AG04450 (cell line): ENCODE measurements around the gene DNASE2. TPM values are rescaled to one million over a fixed set of nuclear protein-coding genes. Genes with fewer than 3 reads are reported as not detected.

Experiments used
- CTCF ChIA-PET: fragments of 300-600, 350-600 bp; formaldehyde crosslinking; extraction: SDS; loops from one replicate; lab custom pipeline; 2022; ENCODE audit warnings: antibody characterized with exemption, inconsistent platforms; lab: Charles Lee
- POLR2A ChIA-PET: fragments of 350-600 bp; formaldehyde crosslinking; extraction: SDS; loops from one replicate; lab custom pipeline; 2021; ENCODE audit warnings: antibody characterized with exemption, inconsistent platforms; lab: Yijun Ruan, JAX
- DNase-seq: peaks from one replicate; pipeline ENCODE4 v3.0.0-alpha.2; 2011; ENCODE audit warnings: low read depth, low spot score
- H3K27ac ChIP-seq: one replicate; pipeline ENCODE4 v1.5.1; 2012; ENCODE audit warnings: low read depth, low read length, control low read depth
- H3K27me3 ChIP-seq: one replicate; pipeline ENCODE4 v1.6.0; 2012; ENCODE audit warnings: low read length; ENCODE audit not compliant: control insufficient read depth, insufficient read depth
- H3K4me3 ChIP-seq: 2 replicates; pipeline ENCODE4 v1.5.1; 2011; ENCODE audit warnings: mild to moderate bottlenecking, low read depth, low read length, control low read depth
- H3K9me3 ChIP-seq: 2 replicates; pipeline ENCODE4 v1.5.1; 2012; ENCODE audit warnings: low read length; ENCODE audit not compliant: control insufficient read depth, insufficient read depth
- polyA plus RNA-seq: library from polyadenylated mRNA; depleted of rRNA; stranded (reverse); fragments of >200 nt; gene quantifications from 2 replicates; pipeline ENCODE4 v1.2.3, GENCODE V29; 2011
- TF ChIP-seq, protein P1 (sequence below): IDR thresholded peaks from 2 replicates; pipeline ENCODE4 v1.5.1; 2011; ENCODE audit warnings: low read depth, low read length, control low read depth, inconsistent platforms

Gene DNASE2
- polyA plus RNA-seq, 1 experiment: 28.9 TPM

DNA sequence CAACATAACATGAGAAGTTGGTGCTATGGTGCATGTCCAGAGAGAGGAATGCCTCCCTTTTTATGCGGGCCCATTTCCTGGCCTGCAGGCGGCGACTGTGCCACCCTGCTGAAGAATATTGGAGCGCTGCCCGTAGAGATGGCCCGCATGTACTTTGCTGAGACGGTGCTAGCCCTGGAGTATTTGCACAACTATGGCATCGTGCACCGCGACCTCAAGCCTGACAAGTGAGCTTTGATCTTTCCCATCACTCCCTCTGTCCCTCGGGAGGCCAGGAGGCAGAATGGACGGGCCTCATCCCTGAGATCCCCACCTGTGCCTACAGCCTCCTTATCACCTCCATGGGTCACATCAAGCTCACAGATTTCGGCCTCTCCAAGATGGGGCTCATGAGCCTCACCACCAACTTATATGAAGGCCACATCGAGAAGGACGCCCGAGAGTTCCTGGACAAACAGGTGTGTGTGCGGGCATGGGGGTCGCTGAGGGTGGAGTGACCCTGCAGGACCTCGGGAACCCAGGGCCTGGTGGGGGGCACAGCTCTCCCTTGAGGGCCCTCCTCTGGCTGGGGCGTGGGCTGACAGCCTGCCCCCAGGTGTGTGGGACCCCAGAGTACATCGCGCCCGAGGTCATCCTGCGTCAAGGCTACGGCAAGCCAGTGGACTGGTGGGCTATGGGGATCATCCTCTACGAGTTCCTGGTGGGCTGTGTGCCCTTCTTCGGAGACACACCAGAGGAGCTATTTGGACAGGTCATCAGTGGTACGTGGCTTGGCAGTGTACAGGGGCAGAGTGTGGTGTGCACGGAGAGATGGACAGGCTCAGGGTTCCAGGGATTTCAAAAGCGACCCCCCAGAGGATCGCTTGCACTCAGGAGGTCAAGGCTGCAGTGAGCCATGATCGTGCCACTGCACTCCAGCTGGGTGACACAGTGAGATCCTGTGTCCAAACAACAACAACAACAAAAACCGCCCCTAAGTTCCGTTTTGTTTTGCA is 16.2 kb downstream of the DNASE2 start:
- peaks cover 4% of the 10 kb centered on the region for H3K27me3 ChIP-seq
- H3K27ac ChIP-seq: no peak overlapping the region
- POLR2A ChIA-PET: interaction anchor here (1.1 kb wide), 1 partner anchor 73 kb away, joined by 3 read pairs; no protein-coding TSS in a partner anchor
- CTCF ChIA-PET: interaction anchor here (1.2 kb wide), 1 partner anchor 108 kb away, joined by 4 read pairs; no protein-coding TSS in a partner anchor
- DNase-seq: no peak
- TF ChIP-seq, protein P1, sequence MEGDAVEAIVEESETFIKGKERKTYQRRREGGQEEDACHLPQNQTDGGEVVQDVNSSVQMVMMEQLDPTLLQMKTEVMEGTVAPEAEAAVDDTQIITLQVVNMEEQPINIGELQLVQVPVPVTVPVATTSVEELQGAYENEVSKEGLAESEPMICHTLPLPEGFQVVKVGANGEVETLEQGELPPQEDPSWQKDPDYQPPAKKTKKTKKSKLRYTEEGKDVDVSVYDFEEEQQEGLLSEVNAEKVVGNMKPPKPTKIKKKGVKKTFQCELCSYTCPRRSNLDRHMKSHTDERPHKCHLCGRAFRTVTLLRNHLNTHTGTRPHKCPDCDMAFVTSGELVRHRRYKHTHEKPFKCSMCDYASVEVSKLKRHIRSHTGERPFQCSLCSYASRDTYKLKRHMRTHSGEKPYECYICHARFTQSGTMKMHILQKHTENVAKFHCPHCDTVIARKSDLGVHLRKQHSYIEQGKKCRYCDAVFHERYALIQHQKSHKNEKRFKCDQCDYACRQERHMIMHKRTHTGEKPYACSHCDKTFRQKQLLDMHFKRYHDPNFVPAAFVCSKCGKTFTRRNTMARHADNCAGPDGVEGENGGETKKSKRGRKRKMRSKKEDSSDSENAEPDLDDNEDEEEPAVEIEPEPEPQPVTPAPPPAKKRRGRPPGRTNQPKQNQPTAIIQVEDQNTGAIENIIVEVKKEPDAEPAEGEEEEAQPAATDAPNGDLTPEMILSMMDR: no peak
- H3K4me3 ChIP-seq: no peak overlapping the region
- H3K9me3 ChIP-seq: peaks cover 2% of the 10 kb centered on the region; the same call in 1 of the 2 replicates

DNA sequence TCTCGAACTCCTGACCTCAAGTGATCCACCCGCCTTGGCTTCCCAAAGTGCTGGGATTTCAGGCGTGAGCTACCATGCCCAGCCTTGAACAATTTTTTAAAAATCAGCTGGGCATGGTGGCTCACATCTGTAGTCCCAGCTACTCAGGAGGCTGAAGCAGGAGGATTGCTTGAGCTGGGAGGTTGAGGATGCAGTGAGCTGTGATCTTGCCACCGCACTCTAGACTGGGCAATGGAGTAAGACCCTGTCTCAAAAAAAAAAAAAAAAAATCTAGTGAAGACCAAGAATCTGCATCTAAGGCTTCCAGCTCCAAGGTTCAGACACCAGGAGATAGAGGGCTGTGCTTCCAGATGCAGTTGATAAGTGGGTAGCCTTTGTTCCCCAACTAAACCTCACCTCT is 17.1 kb downstream of the DNASE2 start:
- H3K27me3 ChIP-seq: peaks cover 4% of the 10 kb centered on the region
- H3K27ac ChIP-seq: no peak overlapping the region
- DNase-seq: no peak
- peaks cover 2% of the 10 kb centered on the region; the same call in 1 of the 2 replicates for H3K9me3 ChIP-seq
- CTCF ChIA-PET: interaction anchor here (1.2 kb wide), 1 partner anchor 16 kb away, joined by 4 read pairs; no protein-coding TSS in a partner anchor
- POLR2A ChIA-PET: no interaction called here
- TF ChIP-seq, protein P1: no peak
- no peak overlapping the region for H3K4me3 ChIP-seq

DNA sequence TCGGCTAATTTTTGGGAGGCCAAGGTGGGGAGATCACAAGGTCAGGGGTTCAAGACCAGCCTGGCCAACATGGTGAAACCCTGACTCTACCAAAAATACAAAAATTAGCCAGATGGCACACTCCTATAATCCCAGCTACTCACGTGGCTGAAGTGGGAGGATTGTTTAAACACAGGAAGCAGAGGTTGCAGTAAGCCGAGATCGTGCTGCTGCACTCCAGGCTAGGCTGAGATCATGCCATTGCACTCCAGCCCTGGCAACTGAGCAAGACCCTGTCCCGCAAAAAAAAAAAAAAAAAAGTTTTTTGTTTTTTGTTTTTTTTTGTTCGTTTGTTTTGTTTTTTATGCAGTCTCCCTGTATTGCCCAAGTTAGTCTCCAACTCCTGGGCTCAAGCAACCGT is 21.7 kb downstream of the DNASE2 start:
- ChIA-PET CTCF (interaction anchor here (3.7 kb wide), 1 partner anchor 12 kb away, joined by 13 read pairs; no protein-coding TSS in a partner anchor), POLR2A (interaction anchor here (0.6 kb wide), 1 partner anchor 8 kb away, joined by 3 read pairs; no protein-coding TSS in a partner anchor)
- DNase-seq: no peak
- no peak overlapping the region for H3K4me3 ChIP-seq
- H3K27me3 ChIP-seq: peaks cover 4% of the 10 kb centered on the region
- H3K9me3 ChIP-seq: peaks cover 7% of the 10 kb centered on the region; the same call in 1 of the 2 replicates
- no peak overlapping the region for H3K27ac ChIP-seq
- TF ChIP-seq, protein P1: no peak

DNA sequence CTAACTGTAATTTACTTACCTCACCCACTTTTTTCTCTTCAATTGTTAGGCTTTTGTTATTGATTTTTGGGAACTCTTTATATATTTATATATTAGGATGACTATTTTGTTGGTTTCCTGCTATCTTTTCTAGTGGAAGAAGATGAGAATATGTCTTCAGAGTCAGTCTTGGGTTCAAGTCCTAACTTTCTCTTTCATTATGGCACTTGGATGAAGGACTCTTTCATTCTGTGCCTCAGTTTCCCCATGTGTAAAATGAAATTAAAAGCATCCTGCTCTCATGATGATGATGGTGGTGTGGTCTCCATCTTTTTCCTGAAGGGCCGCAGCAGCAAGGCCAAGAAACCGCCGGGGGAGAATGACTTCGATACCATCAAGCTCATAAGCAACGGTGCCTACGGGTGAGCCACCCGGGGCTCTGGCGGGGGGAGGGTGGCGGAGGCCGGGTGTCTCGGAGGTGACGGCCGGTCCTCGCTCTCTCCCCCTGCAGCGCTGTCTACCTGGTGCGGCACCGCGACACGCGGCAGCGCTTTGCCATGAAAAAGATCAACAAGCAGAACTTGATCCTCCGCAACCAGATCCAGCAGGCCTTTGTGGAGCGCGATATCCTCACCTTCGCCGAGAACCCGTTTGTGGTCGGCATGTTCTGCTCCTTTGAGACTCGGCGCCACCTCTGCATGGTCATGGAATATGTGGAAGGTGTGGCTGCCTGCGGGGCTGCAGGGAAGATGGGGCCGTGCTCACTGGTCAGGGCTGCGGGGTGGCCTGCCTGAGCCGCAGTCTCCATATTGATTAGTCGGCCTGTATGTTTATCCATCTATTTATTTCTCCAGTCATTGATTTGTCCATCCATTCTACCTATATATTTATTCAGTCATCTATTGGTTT is 23.0 kb downstream of the DNASE2 start:
- ChIA-PET POLR2A (no interaction called here), CTCF (interaction anchor here (0.6 to 0.9 kb wide), 3 partner anchors 10 to 32 kb away, joined by 4 read pairs; no protein-coding TSS in a partner anchor)
- no peak overlapping the region for H3K27ac ChIP-seq
- TF ChIP-seq, protein P1: no peak
- DNase-seq: no peak
- peaks cover under 1% of the 10 kb centered on the region for H3K27me3 ChIP-seq
- peaks cover 7% of the 10 kb centered on the region; the same call in 1 of the 2 replicates for H3K9me3 ChIP-seq
- no peak overlapping the region for H3K4me3 ChIP-seq
